HS-5 (cell line): Measurements from ENCODE around the gene TBL3.

Experiments
- DNase-seq: peaks from one replicate; pipeline ENCODE4 v3.0.0-alpha.2; 2012; ENCODE audit warnings: low read depth

TBL3 gene

GRCh38 chr16:1982991-1983543, 11.2 kb downstream of the TBL3 start:
- DNase-seq: no peak

- peak; percentile 38 for DNase-seq
Observed at GRCh38 chr16:1983544-1984346, 11.9 kb downstream of the TBL3 start, which contains the start of gene GFER. GFER (plus strand) TSS chr16:1984193; CDS start chr16:1984219, 26 bp downstream.

- DNase-seq: no peak
Observed at GRCh38 chr16:1984347-1985225, 12.7 kb downstream of the TBL3 start.

GRCh38 chr16:1985466-1986150, 13.8 kb downstream of the TBL3 start:
- DNase-seq: no peak

GRCh38 chr16:1987198-1987597, 15.3 kb downstream of the TBL3 start:
- DNase-seq: no peak

- DNase-seq: no peak
Observed at GRCh38 chr16:1989209-1990100, 17.6 kb downstream of the TBL3 start, which contains the start of gene SYNGR3. SYNGR3 (plus strand) TSS chr16:1989970; CDS start chr16:1990103, 133 bp downstream.

- no peak for DNase-seq
Observed at GRCh38 chr16:1990101-1990350, 18.2 kb downstream of the TBL3 start.

- DNase-seq: no peak
Observed at GRCh38 chr16:1990351-1991134, 18.7 kb downstream of the TBL3 start.

- no peak for DNase-seq
Observed at GRCh38 chr16:1991135-1991551, 19.3 kb downstream of the TBL3 start.

GRCh38 chr16:1991588-1991947, 19.7 kb downstream of the TBL3 start:
- no peak for DNase-seq

- DNase-seq: no peak
Observed at GRCh38 chr16:1991948-1992703, 20.3 kb downstream of the TBL3 start.

- DNase-seq: no peak
Observed at GRCh38 chr16:1992704-1993317, 21.0 kb downstream of the TBL3 start.

GRCh38 chr16:1993731-1994131, 21.9 kb downstream of the TBL3 start:
- no peak for DNase-seq

- no peak for DNase-seq
Observed at GRCh38 chr16:1997494-1998359, 25.9 kb downstream of the TBL3 start.

GRCh38 chr16:1998360-1998835, 26.5 kb downstream of the TBL3 start:
- DNase-seq: no peak

GRCh38 chr16:1998852-1999801, 27.3 kb downstream of the TBL3 start:
- DNase-seq: no peak
